Natural killer cell (primary cell): ENCODE measurements around the gene TPPP2. TPM values are rescaled to one million over a fixed set of nuclear protein-coding genes. Genes with fewer than 3 reads are reported as not detected.

Experiments used
- ATAC-seq, 3 donors: fragments of 150-1000 bp in 2 of 3; fragments of 200-7000 bp in 1 of 3; cut with Tn5 transposase; 1 replicate in 1 of 3; 2 replicates in 2 of 3; pipeline ENCODE4 v1.10.0; 2021; ENCODE audit warnings: mild to moderate bottlenecking in 2 of 3, moderate library complexity in 2 of 3
- DNase-seq, 2 donors: peaks; one replicate each; pipeline versions ENCODE4 v3.0.0 to v3.0.0-alpha.2; 2013 to 2021; ENCODE audit warnings: mixed read lengths in 1 of 2
- H3K27ac ChIP-seq: one replicate; pipeline ENCODE4 v1.5.1; 2013; ENCODE audit warnings: mild to moderate bottlenecking, low read length
- H3K27me3 ChIP-seq: one replicate; pipeline ENCODE4 v1.6.1; 2013; ENCODE audit warnings: low read length; ENCODE audit not compliant: control insufficient read depth, insufficient read depth
- H3K36me3 ChIP-seq: one replicate; pipeline ENCODE4 v1.6.1; 2013; ENCODE audit warnings: low read length; ENCODE audit not compliant: control insufficient read depth, insufficient read depth
- H3K4me1 ChIP-seq: one replicate; pipeline ENCODE4 v1.6.1; 2013; ENCODE audit warnings: low read length; ENCODE audit not compliant: control insufficient read depth, insufficient read depth
- H3K4me3 ChIP-seq: one replicate; pipeline ENCODE4 v1.5.1; 2013; ENCODE audit warnings: low read length
- H3K9me3 ChIP-seq: one replicate; pipeline ENCODE4 v1.6.1; 2013; ENCODE audit warnings: low read length; ENCODE audit not compliant: control insufficient read depth, insufficient read depth
- H3K27ac Mint-ChIP-seq, 2 donors: one replicate each; pipeline ENCODE4 v1.8.0; 2022; ENCODE audit warnings: mild to moderate bottlenecking in 2 of 2, mixed read lengths in 2 of 2, moderate library complexity in 1 of 2
- H3K27me3 Mint-ChIP-seq, 2 donors: one replicate each; pipeline ENCODE4 v1.8.0; 2022; ENCODE audit warnings: low read depth in 2 of 2, mixed read lengths in 2 of 2
- H3K36me3 Mint-ChIP-seq: one replicate; pipeline ENCODE4 v1.8.0; 2022; ENCODE audit warnings: mixed read lengths
- H3K4me1 Mint-ChIP-seq, 2 donors: one replicate each; pipeline ENCODE4 v1.8.0; 2022; ENCODE audit warnings: mixed read lengths in 2 of 2
- H3K4me3 Mint-ChIP-seq: one replicate; pipeline ENCODE4 v1.8.0; 2022; ENCODE audit warnings: mild to moderate bottlenecking, moderate library complexity, mixed read lengths
- H3K9me3 Mint-ChIP-seq, 2 donors: one replicate each; pipeline ENCODE4 v1.8.0; 2022; ENCODE audit warnings: mixed read lengths in 2 of 2
- CTCF ChIP-seq: fragments of 200-600 bp; IDR thresholded peaks from one replicate; pipeline ENCODE4 v1.8.0; 2022; ENCODE audit warnings: antibody characterized with exemption
- WGBS: methylation state at CpG from one replicate; pipeline ENCODE4 v1.1.7; 2013; ENCODE audit warnings: missing lambda C conversion rate; ENCODE audit not compliant: insufficient coverage; 5-methylcytosine and 5-hydroxymethylcytosine counted together
- intact Hi-C: fragments of 100-400 bp; cut with micrococcal nuclease; formaldehyde crosslinking; loops from one replicate; pipeline ENCODE4 v1.14.2; 2022
- total RNA-seq, 4 donors: library from RNA; stranded (reverse); fragments of 120-200 nt in 1 of 4; gene quantifications; one replicate each; pipeline versions ENCODE4 v1.2.3 to v1.2.4, GENCODE V29; 2013 to 2022

The TPPP2 gene
- total RNA-seq, 3 donors from 2014 or later (not counting 1 experiment from before 2014, with no cell fraction given): not detected

DNA sequence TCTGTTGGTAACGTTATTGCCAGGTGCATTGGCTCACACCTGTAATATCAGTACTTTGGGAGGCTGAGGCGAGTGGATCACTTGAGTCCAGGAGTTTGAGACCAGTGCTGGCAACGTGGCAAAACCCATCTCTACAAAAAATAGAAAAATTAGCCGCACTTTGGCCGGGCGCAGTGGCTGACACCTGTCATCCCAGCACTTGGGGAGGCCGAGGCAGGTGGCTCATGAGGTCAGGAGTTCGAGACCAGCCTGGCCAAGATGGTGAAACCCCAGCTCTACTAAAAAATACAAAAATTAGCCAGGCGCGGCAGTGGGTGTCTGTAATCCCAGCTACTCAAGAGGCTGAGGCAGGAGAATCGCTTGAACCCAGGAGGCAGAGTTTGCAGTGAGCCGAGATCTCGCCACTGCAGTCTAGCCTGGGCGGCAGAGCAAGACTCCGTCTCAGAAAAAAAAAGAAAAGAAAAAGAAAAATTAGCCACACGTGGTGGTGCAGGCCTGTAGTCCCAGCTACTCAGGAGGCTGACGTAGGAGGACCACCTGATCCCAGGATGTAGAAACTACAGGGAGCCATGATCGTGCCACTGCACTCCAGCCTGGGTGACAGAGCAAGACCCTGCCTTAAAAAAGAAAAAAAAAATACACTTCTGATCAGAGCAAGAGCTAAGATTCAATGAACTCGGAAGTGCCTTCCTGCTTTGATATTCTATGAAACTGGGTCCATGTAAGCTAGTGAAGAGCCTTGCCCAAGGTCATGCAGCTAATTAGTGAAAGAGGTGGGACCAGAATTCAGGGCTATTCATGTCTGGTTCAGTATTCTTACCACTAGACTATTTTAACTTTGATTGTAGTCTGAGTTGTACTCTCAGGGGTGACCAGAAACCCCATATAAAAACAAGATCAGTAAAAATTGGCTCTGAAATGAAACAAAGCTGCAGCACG, 23.4 kb downstream of the TPPP2 start:
- peaks cover 0 to 8% of the 10 kb centered on the region in 2 donors for H3K27me3 Mint-ChIP-seq
- no peak for DNase-seq
- no peak overlapping the region for H3K4me3 Mint-ChIP-seq
- TF ChIP-seq CTCF: no peak
- intact Hi-C loops: no loop called here
- Histone ChIP-seq H3K9me3 (no peaks in the 10 kb centered on the region), H3K36me3 (no peaks in the 10 kb centered on the region), H3K27me3 (no peaks in the 10 kb centered on the region), H3K4me1 (no peaks in the 10 kb centered on the region), H3K4me3 (no peak overlapping the region), H3K27ac (no peak overlapping the region)
- no peaks in the 10 kb centered on the region for H3K9me3 Mint-ChIP-seq
- no peaks in the 10 kb centered on the region for H3K36me3 Mint-ChIP-seq
- no peaks in the 10 kb centered on the region for H3K4me1 Mint-ChIP-seq
- no peak for ATAC-seq
- WGBS: 93% methylated on average over 19 of the region's 20 CpGs
- no peak overlapping the region for H3K27ac Mint-ChIP-seq

GRCh38 chr14:21054123-21054767, 24.2 kb downstream of the TPPP2 start:
- H3K4me1 Mint-ChIP-seq: no peaks in the 10 kb centered on the region
- intact Hi-C loops: no loop called here
- no peak overlapping the region for H3K4me3 Mint-ChIP-seq
- no peaks in the 10 kb centered on the region for H3K36me3 ChIP-seq
- DNase-seq: no peak
- H3K27me3 Mint-ChIP-seq: peaks cover 0 to 8% of the 10 kb centered on the region in 2 donors
- no peak overlapping the region for H3K27ac Mint-ChIP-seq
- H3K27me3 ChIP-seq: no peaks in the 10 kb centered on the region
- 73% methylated on average over 3 of the region's 3 CpGs for WGBS
- H3K9me3 Mint-ChIP-seq: no peaks in the 10 kb centered on the region
- H3K4me3 ChIP-seq: no peak overlapping the region
- TF ChIP-seq CTCF: no peak
- no peak overlapping the region for H3K27ac ChIP-seq
- no peak for ATAC-seq
- no peaks in the 10 kb centered on the region for H3K9me3 ChIP-seq
- no peaks in the 10 kb centered on the region for H3K4me1 ChIP-seq
- H3K36me3 Mint-ChIP-seq: no peaks in the 10 kb centered on the region

GRCh38 chr14:21054768-21055145, 24.7 kb downstream of the TPPP2 start:
- H3K27me3 ChIP-seq: no peaks in the 10 kb centered on the region
- peaks cover 1 to 9% of the 10 kb centered on the region in 2 donors for H3K27me3 Mint-ChIP-seq
- no peaks in the 10 kb centered on the region for H3K4me1 ChIP-seq
- no peaks in the 10 kb centered on the region for H3K9me3 ChIP-seq
- no peak overlapping the region for H3K4me3 ChIP-seq
- no peaks in the 10 kb centered on the region for H3K36me3 ChIP-seq
- ATAC-seq (no peak), DNase-seq (no peak)
- H3K4me3 Mint-ChIP-seq: no peak overlapping the region
- no peaks in the 10 kb centered on the region for H3K9me3 Mint-ChIP-seq
- no peak overlapping the region for H3K27ac ChIP-seq
- TF ChIP-seq CTCF: no peak
- 100% methylated on average over 1 of the region's 4 CpGs for WGBS
- H3K27ac Mint-ChIP-seq: no peak overlapping the region
- no peaks in the 10 kb centered on the region for H3K4me1 Mint-ChIP-seq
- H3K36me3 Mint-ChIP-seq: no peaks in the 10 kb centered on the region
- intact Hi-C loops: no loop called here
